BE2C (cell line): Measurements from ENCODE around the gene NKAIN4.

Source experiments
- DNase-seq: peaks from one replicate; pipeline ENCODE4 v3.0.0-alpha.2; 2020
- H3K27me3 ChIP-seq: fragments of 250-450 bp; sonication (Bioruptor Pico); 2 replicates; pipeline ENCODE4 v1.5.1; 2020; ENCODE audit warnings: mild to moderate bottlenecking
- H3K36me3 ChIP-seq: fragments of 250-450 bp; sonication (Bioruptor Pico); 2 replicates; pipeline ENCODE4 v1.5.1; 2020; ENCODE audit warnings: mild to moderate bottlenecking
- H3K4me1 ChIP-seq: fragments of 250-450 bp; sonication (Bioruptor Pico); 2 replicates; pipeline ENCODE4 v1.5.1; 2020
- H3K4me3 ChIP-seq: 2 replicates; pipeline ENCODE4 v1.5.1; 2011; ENCODE audit warnings: low read depth, low read length
- H3K9me3 ChIP-seq: fragments of 250-450 bp; sonication (Bioruptor Pico); 2 replicates; pipeline ENCODE4 v1.5.1; 2020
- CTCF ChIP-seq: IDR thresholded peaks from 2 replicates; pipeline ENCODE4 v1.5.1; 2012; ENCODE audit warnings: mild to moderate bottlenecking, low read depth, low read length

Gene NKAIN4

GRCh38 chr20:63290136-63290676 lies 35.9 kb upstream of the NKAIN4 start:
- Histone ChIP-seq H3K36me3 (peaks cover 22% of the 10 kb centered on the region), H3K9me3 (no peaks in the 10 kb centered on the region), H3K4me1 (no peaks in the 10 kb centered on the region), H3K4me3 (no peak overlapping the region), H3K27me3 (no peaks in the 10 kb centered on the region)
- no peak for TF ChIP-seq CTCF
- DNase-seq = no peak

GRCh38 chr20:63289311-63290135 lies 35.3 kb upstream of the NKAIN4 start:
- no peak for DNase-seq
- no peak for TF ChIP-seq CTCF
- Histone ChIP-seq H3K27me3 (no peaks in the 10 kb centered on the region), H3K4me1 (no peaks in the 10 kb centered on the region), H3K36me3 (peaks cover 25% of the 10 kb centered on the region), H3K9me3 (no peaks in the 10 kb centered on the region), H3K4me3 (no peak overlapping the region)

GRCh38 chr20:63288581-63289251 lies 34.5 kb upstream of the NKAIN4 start:
- no peaks in the 10 kb centered on the region for H3K4me1 ChIP-seq
- H3K9me3 ChIP-seq = no peaks in the 10 kb centered on the region
- peaks cover 26% of the 10 kb centered on the region for H3K36me3 ChIP-seq
- no peak overlapping the region for H3K4me3 ChIP-seq
- no peaks in the 10 kb centered on the region for H3K27me3 ChIP-seq
- no peak for TF ChIP-seq CTCF
- no peak for DNase-seq

- Histone ChIP-seq H3K4me3 (no peak overlapping the region), H3K9me3 (no peaks in the 10 kb centered on the region), H3K36me3 (peaks cover 33% of the 10 kb centered on the region), H3K27me3 (no peaks in the 10 kb centered on the region), H3K4me1 (no peaks in the 10 kb centered on the region)
- no peak for DNase-seq
- no peak for TF ChIP-seq CTCF
Measured at GRCh38 chr20:63287697-63288580, 33.7 kb upstream of the NKAIN4 start.

GRCh38 chr20:63286781-63287696 lies 32.8 kb upstream of the NKAIN4 start:
- H3K4me1 ChIP-seq = no peaks in the 10 kb centered on the region
- H3K36me3 ChIP-seq = peaks cover 36% of the 10 kb centered on the region
- no peak for DNase-seq
- H3K9me3 ChIP-seq = no peaks in the 10 kb centered on the region
- no peak for TF ChIP-seq CTCF
- H3K27me3 ChIP-seq = no peaks in the 10 kb centered on the region
- no peak overlapping the region for H3K4me3 ChIP-seq
